Smooth muscle cell of the coronary artery (primary cell): ENCODE measurements around the gene JHY. TPM values are rescaled to one million over a fixed set of nuclear protein-coding genes. Genes with fewer than 3 reads are reported as not detected.

ENCODE experiments used
- total RNA-seq: library from RNA; depleted of rRNA; stranded (reverse); fragments of >200 nt; gene quantifications from 2 replicates; pipeline ENCODE4 v1.2.3, GENCODE V29; 2014; ENCODE audit warnings: low replicate concordance

Gene JHY
- 0.98 and 1.4 TPM in 2 replicates for total RNA-seq

DNA sequence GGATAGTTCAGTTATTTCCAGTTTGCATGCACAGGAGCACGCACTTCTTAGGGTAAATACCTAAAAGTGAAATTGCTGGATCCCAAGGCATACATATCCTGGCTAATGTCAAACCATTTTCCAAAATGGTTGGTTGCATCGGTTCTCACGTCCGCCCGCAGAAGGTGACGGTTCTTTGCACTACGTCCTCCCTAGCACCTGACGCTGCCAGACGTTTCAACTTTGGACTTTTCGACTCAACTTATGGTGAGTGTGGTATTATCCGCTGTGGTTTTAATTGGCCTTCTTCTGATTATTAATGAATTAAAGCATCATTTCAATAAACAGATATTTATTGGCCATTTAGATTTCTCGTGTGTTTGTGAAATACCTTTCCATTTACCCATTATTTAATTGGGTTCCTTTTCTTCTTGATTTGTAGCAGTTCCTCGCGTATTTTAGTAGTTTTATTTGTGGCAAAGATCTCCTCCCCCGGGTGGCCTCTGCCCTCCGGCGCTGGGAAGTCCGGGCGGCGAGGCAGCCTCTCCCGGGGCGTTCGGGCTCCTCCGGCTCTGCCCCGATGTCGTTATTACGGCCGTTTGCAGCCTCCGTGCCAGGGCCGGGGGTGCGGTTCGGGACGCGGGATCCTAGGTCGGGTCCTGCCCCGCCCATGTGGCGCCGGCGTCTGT is at the start of gene JHY:
JHY (plus strand) TSS at position 571 of the 668 bp plus-strand sequence. CDS start 3,091 bp downstream, outside the sequence.

GRCh38 chr11:122981388-122982264 is 99.1 kb downstream of the JHY start, which contains the start of gene BSX:
Gene BSX, minus strand, starts transcription at chr11:122981834. Its CDS starts 163 bp downstream, at chr11:122981671.

Other genes with a start within 250 kb of the JHY start
- gene UBASH3B, start 227.0 kb upstream of the JHY start, total RNA-seq = 8.2 and 28.3 TPM in 2 replicates
- 0.12 TPM in 1 of 2 replicates, not detected in the other for gene CRTAM, start 44.3 kb upstream of the JHY start, total RNA-seq
- not detected in 2 replicates for gene BSX, start 99.1 kb downstream of the JHY start, total RNA-seq
- gene HSPA8, start 179.4 kb downstream of the JHY start, total RNA-seq = 1,811 and 2,611 TPM in 2 replicates